ENCODE measurements around the gene CTSV. TPM values are rescaled to one million over a fixed set of nuclear protein-coding genes. Genes with fewer than 3 reads are reported as not detected.
"Not testable (repeated sequence)": the region's sequence is repeated elsewhere in the genome, so short reads cannot be mapped to it uniquely, and the experiment has no call there.

The CTSV gene
- total RNA-seq = 100 to 1,000 TPM; 107 to 319 TPM
- 96.6 TPM for polyA plus RNA-seq (ENCODE audit: insufficient read depth, low read depth, low replicate concordance)
- long read RNA-seq, donor 1, transcript CTSV-201 (8 exons, 1,546 nt) = major isoform, 109 of 313 reads
- long read RNA-seq, donor 1, partial matches to known transcripts = 199 of 313 reads
- long read RNA-seq, donor 1, other reads (novel, unspliced or antisense) = 5 of 313 reads
- long read RNA-seq, donor 2, transcript CTSV-201 (8 exons, 1,546 nt) = major isoform, 81 of 150 reads
- long read RNA-seq, donor 2, partial matches to known transcripts = 69 of 150 reads
- long read RNA-seq, donor 2, other reads (novel, unspliced or antisense) = 0 of 150 reads

GRCh38 chr9:97038611-97039513 is at the start of gene CTSV:
CTSV (minus strand) TSS chr9:97039142; CDS start chr9:97038043, 1,099 bp downstream.
- TF ChIP-seq CTCF (IDR thresholded peaks at IDR 0.05) = peak in 1 of 3 experiments; percentile 4
- no peak for TF ChIP-seq POLR2A (IDR thresholded peaks at IDR 0.05)
- Histone ChIP-seq H3K27me3 (no peaks in the 10 kb centered on the region), H3K4me1 (no peaks in the 10 kb centered on the region), H3K36me3 (ENCODE audit: low read depth, missing control alignments) (no peaks in the 10 kb centered on the region), H3K27ac (peak within 1 kb of the TSS; percentile 53 to 77), H3K4me3 (peak within 1 kb of the TSS; percentile 58 to 77), H3K9me3 (no peaks in the 10 kb centered on the region)
- intact Hi-C loops (cut with DNase I; ENCODE audit: low total_unique reads) = no loop called here
- peak; percentile 96 for DNase-seq
- WGBS, 2 donors = 1% methylated on average over 66 of the region's 80 CpGs; no CpG with 5 or more reads in 1 of the 2 donors

GRCh38 chr9:97087668-97088215 is 48.8 kb upstream of the CTSV start:
- H3K9me3 ChIP-seq; intact Hi-C loops (cut with DNase I; ENCODE audit: low total_unique reads): not testable (repeated sequence)
- 73 to 80% methylated on average over 3 of the region's 3 CpGs for WGBS, 2 donors

GRCh38 chr9:97084562-97084991 is 45.6 kb upstream of the CTSV start:
- H3K9me3 ChIP-seq; intact Hi-C loops (cut with DNase I; ENCODE audit: low total_unique reads); H3K4me1 ChIP-seq; H3K36me3 ChIP-seq (ENCODE audit: low read depth, missing control alignments); H3K27me3 ChIP-seq; H3K4me3 ChIP-seq: not testable (repeated sequence)
- 58 to 71% methylated on average over 6 of the region's 6 CpGs for WGBS, 2 donors
- peak; percentile 65 for DNase-seq
- H3K27ac ChIP-seq = peak overlapping the region in 1 of 2 donors; percentile 44

More at GRCh38 chr9:97087668-97088215, 48.8 kb upstream of the CTSV start:
- H3K4me3 ChIP-seq; H3K27me3 ChIP-seq; H3K36me3 ChIP-seq (ENCODE audit: low read depth, missing control alignments); DNase-seq; H3K27ac ChIP-seq; H3K4me1 ChIP-seq: not testable (repeated sequence)

GRCh38 chr9:97078362-97078761 is 39.4 kb upstream of the CTSV start:
- Histone ChIP-seq H3K27me3 (no peaks in the 10 kb centered on the region), H3K4me3 (no peak overlapping the region), H3K9me3 (no peaks in the 10 kb centered on the region), H3K4me1 (peaks cover 11% of the 10 kb centered on the region), H3K27ac (no peak overlapping the region), H3K36me3 (ENCODE audit: low read depth, missing control alignments) (no peaks in the 10 kb centered on the region)
- intact Hi-C loops (cut with DNase I; ENCODE audit: low total_unique reads) = no loop called here
- TF ChIP-seq CTCF (IDR thresholded peaks at IDR 0.05) (no peak), POLR2A (IDR thresholded peaks at IDR 0.05) (no peak)
- 41 to 55% methylated on average over 17 to 25 of the region's 25 CpGs for WGBS, 2 donors
- DNase-seq = no peak

- TF ChIP-seq POLR2A (IDR thresholded peaks at IDR 0.05) (no peak), CTCF (IDR thresholded peaks at IDR 0.05) (no peak)
These were observed 38.7 kb upstream of the CTSV start for GRCh38 chr9:97077452-97078295.

GRCh38 chr9:97076731-97077451 is 37.9 kb upstream of the CTSV start:
- Histone ChIP-seq H3K4me1 (peaks cover 11% of the 10 kb centered on the region), H3K27ac (peak overlapping the region; percentile 44 to 45), H3K4me3 (peak overlapping the region in 1 of 2 donors; percentile 15)
- WGBS, 2 donors = 40 to 48% methylated on average over 18 to 56 of the region's 56 CpGs
- intact Hi-C loops (cut with DNase I; ENCODE audit: low total_unique reads); H3K9me3 ChIP-seq; H3K27me3 ChIP-seq; H3K36me3 ChIP-seq (ENCODE audit: low read depth, missing control alignments); DNase-seq: not testable (repeated sequence)

More at GRCh38 chr9:97077452-97078295, 38.7 kb upstream of the CTSV start:
- Histone ChIP-seq H3K4me1 (peaks cover 11% of the 10 kb centered on the region), H3K27ac (peak overlapping the region in 1 of 2 donors; percentile 45), H3K36me3 (ENCODE audit: low read depth, missing control alignments) (no peaks in the 10 kb centered on the region), H3K9me3 (no peaks in the 10 kb centered on the region), H3K4me3 (peak overlapping the region in 1 of 2 donors; percentile 15), H3K27me3 (no peaks in the 10 kb centered on the region)
- intact Hi-C loops (cut with DNase I; ENCODE audit: low total_unique reads) = no loop called here
- no peak for DNase-seq
- WGBS, 2 donors = 31 to 58% methylated on average over 26 to 36 of the region's 37 CpGs
